GM12872 (cell line): Measurements from ENCODE around the gene RAB5B.

Experiments
- CTCF ChIP-seq: IDR thresholded peaks from 3 replicates; pipeline ENCODE4 v1.5.1; 2011; ENCODE audit warnings: low read depth, mild to moderate bottlenecking, low read length, moderate library complexity; ENCODE audit not compliant: insufficient read depth

Gene RAB5B

GRCh38 chr12:55934773-55935172 is 39.1 kb upstream of the RAB5B start:
- no peak for TF ChIP-seq CTCF

GRCh38 chr12:55935738-55936151 is 38.1 kb upstream of the RAB5B start:
- no peak for TF ChIP-seq CTCF

GRCh38 chr12:55937981-55938380 is 35.9 kb upstream of the RAB5B start:
- no peak for TF ChIP-seq CTCF

- no peak for TF ChIP-seq CTCF
Measured at GRCh38 chr12:55938826-55939501, 34.9 kb upstream of the RAB5B start.

- TF ChIP-seq CTCF = peak; percentile 96
Measured at GRCh38 chr12:55940065-55940732, 33.7 kb upstream of the RAB5B start.

GRCh38 chr12:55942055-55942454 is 31.8 kb upstream of the RAB5B start:
- no peak for TF ChIP-seq CTCF

GRCh38 chr12:55942577-55943136 is 31.2 kb upstream of the RAB5B start:
- TF ChIP-seq CTCF = no peak
